GM21515 (cell line): ENCODE results near the gene KCNQ5.

Source experiments
- ATAC-seq: cut with Tn5 transposase; IDR thresholded peaks from one replicate; pipeline ENCODE4 v1.9.1; 2021; ENCODE audit not compliant: unreplicated experiment

Gene KCNQ5

DNA sequence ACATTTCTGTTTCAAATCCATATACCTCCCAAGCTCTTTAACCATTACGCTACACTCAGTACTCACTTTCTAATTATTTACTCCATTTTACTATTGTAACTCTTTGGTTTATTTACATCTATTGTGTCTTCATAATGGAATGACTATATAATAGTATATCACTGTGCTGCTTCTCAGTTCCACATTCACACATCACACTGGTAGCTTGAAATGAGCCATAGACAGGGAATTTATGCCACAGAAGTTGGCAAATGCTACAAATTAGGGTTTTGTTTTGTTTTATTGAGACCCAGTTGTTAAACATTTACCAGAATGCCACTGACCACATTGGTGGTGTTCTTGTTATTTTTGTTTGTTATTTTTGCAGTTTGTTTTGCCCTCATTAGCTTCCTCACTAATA is 213.9 kb downstream of the KCNQ5 start:
- no peak for ATAC-seq

DNA sequence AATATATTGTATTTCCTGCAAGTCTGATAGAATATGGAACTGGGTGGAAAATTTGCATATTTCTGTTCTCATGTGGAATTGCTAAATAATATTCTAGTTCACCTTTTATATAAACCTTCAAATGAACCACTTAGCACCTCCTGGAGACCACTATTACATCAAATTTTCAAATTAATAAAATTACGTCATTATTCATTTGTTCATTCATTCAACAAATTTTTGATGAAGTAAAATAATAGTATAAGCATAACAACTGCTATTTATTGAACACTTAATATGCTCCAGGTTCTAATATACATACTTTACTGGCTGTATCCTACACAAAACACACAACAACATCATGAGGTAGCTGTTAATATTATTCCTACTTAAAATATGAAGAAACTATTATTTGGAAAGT is 215.1 kb downstream of the KCNQ5 start:
- no peak for ATAC-seq

DNA sequence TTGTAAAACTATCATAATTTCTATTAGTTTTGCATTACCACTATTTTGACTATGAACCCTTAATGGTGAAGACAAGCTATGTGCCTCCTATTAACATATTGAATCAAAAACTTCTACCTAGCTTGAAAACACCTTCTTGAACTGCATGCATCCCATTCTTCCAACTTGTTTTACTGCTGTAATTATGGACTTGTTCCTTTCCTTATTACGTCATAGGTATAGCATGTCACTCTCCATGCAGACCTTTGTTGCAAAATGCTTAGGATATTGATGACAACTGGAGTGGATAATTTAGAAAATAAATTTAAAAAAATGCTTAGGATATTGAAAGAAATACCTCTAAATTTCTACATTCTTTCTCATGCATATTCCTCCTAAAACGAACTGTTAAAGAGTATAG is 219.3 kb downstream of the KCNQ5 start:
- ATAC-seq: no peak

DNA sequence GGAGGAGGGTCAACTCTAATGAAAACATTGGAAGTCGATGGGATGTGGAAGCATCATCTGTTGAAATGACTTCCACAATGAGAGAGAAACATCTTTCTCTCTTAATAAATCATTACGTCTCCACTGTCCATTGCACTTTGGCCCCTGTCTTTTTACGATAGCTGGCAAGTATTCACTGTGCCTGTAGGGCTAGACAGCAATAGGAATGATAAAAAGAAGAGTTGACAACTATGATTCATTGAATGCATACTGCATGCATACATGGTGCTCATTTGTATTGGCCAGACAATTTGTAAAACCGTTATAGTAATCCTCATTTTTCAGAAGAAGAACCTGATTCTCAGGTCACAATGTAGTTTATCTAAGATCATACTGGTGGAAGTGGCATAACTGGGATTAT is 220.3 kb downstream of the KCNQ5 start:
- no peak for ATAC-seq

DNA sequence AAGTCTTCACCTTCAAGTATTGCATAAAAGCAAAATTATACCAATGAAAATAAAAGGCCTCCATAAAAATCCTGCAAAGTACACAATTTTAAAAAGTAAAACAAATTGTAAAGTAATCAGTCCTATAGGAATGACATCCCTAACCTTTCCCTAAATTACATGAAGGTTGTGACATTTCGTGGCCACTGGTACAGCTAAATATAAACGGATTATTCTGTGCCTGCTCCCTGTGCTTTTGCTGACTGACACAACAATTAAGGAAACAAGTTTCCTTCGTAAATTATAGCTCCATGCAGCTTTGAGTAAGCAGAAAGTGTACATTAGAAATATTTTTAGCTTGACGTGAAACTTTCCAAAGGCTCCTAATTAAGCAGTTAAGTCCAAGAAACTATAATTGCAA is 222.8 kb downstream of the KCNQ5 start:
- ATAC-seq: no peak

DNA sequence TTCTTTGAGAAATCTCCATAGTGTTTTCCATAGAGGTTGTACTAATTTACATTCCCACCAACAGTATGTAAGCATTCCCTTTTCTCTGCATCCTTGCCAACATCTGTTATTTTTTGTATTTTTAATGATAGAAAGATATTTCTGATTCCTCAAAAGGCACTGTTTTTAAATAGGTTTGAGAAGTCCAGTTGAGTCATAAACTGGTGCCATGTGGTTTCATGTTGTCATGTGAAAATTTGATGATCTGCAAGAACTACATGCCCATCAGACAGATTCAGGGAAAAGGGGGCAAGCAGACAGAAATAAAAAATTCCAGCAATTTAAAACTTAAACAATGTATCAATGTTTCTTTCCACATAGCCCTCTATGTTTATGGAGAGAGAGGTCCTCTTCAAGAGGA is 227.5 kb downstream of the KCNQ5 start:
- no peak for ATAC-seq

DNA sequence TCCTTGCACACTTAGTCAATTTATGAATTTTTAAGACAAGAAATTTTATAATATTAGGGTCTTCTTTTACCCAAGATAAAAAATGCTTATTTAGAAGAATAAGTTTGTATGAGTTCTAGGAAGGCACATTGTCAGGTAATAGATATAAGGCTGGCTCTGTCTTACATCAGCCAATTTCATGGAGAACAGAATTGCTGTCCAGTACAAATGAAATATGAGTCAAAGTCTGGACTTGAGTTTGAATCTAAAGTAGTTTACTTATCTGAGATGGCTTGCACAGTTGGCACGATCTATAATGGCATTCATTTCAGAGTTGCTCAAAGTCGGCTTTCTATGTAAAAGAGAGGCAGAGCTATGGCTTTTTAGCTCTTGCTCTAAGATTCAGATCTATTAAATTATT is 228.2 kb downstream of the KCNQ5 start:
- no peak for ATAC-seq

DNA sequence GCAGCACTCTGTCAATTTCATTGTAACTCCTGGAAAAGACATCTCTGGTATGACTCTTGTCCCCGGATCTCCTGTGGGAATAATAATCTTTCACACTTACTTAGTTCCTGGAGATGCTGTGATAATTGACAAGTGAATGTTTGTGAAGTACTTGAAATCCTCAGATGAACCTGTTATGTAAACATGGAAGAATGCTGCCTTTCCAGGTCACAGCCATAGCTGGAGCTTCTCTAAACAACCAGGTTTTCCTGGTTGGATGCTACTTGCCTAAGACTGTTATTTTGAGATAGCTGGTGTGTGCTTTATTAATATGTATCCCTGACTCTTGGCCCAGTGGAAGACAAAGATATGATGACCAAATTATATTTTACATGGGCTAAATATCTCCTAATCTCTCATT is 228.6 kb downstream of the KCNQ5 start:
- ATAC-seq: no peak

DNA sequence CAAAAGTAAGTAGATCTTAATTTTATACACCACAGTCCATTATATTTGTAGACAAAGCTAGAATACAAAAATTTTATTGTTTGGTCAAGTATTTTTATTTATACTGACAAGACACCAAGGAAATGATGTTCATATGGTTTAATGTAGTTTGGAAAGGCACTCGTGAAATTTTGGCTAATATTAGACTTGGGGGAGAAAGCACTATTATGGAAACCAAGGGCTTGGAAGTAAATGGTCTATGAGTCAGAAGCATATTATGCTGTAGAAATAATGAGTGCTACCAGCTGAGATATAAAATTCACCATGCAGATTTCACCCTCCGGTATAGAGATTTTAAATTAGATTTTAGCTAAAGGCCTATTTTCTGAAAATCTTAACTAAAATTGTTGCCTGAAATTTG is 233.6 kb downstream of the KCNQ5 start:
- ATAC-seq: no peak

DNA sequence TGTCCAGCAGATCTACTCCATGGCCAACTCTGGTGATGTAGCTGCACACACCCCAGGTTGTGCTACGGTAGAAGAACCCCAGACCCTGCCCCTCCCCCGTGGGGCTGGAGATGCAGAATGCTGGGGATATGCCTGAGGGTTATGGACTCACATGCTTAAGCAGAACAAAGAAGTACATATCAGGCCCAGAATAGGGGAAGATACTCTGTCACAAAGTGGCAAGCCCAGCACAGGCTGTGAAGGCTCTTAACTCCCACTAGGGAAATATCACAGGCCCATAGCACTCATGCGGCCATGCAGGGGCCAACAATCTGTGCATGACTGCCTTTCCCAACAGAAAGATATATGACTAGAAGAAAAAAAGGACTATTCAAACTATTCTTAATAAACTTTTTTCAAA is 234.9 kb downstream of the KCNQ5 start:
- no peak for ATAC-seq

DNA sequence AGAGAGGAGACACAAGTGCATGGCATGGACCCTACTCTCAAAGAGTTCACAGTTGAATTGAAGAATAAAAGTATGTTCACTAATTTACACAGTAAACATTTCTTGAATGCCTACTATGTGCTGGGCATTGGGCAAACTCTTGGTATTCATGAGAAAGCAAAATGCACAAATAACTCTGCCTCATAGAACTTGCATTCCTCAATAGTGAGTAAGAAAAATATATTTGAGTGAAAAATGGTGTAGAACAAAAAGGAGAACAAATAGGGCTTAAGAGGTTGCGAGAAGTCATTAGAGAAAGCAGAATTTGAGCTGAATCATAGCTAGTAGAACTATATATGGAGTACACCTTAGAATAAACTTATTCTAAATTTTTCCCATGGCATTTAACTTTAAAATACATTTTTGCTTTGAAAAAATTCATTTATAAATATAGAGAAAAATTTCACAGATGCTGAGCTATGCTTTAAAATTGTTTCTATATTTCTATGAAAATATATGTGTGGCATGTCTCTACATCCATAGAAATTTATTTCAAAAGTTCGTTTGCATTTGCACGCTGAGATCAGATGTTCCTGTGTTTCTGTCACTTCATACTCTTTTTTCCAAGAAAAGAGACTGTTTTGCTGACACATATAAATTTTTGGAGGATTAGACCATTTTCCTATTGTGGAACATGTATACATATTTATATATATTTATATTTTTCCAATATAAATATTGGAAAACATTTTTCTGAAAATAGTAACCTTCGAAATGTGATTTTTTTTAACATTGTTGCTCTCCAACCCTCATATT is 236.1 kb downstream of the KCNQ5 start:
- ATAC-seq: no peak

DNA sequence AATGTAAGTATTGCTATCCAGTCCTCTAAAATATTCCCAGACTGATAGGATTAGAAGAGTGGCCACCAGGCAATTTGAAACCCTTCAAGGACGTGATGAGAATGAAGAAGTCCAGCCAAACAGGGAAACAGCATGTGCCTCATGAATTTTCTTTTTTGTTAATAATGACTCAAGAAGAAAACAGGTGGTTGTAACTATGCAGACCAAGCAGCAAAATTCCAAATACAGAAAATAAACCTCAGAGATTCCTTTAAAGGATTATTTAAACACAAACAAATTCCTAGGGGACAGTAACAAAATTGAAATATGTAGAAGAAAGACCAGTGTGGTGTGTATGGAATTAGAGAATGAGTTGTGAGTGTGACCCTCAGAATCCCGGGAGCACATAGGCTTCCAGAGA is 239.2 kb downstream of the KCNQ5 start:
- no peak for ATAC-seq

DNA sequence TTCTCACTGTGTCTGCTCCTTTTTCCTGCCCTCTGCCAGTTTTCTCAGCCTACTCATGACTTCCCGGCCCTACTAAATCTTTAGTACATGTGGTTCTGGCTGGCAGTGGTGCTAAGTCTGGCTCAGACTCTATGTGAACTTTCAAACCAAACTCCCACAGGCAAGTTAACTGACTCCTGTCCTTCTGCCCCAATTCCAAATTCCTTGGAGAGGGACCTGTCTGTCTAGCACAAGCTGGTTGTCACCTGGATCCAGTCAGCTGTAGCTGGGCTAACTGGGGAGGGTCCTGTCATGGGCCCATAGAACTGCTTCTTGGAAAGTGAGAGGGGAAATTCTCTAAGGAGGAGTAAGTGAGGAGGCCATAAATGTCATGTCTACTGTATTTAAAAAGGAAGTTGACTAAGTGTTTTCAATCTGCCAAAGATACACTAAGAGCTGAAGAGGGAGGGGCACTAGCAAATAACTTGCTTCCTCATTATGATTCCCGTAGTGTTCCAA is 240.1 kb downstream of the KCNQ5 start:
- no peak for ATAC-seq

DNA sequence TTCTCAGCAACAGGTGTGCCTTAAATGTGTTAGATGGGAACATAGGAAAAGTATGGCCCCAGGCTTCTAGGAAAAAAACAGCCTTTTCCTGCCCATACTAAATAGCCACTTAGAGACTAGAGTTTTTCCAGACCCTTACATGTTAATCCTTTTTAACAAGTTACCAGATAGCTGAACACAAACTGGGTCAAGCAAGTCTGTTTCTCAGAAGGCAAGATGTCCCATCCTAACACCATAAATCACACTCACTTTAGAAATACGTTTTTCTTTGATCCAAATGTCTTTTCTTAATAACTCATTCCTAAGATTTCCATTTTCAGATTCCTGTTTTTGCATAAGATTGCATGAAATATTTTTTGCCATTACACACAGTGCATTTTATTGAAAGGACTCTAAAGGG is 241.3 kb downstream of the KCNQ5 start:
- ATAC-seq: no peak

DNA sequence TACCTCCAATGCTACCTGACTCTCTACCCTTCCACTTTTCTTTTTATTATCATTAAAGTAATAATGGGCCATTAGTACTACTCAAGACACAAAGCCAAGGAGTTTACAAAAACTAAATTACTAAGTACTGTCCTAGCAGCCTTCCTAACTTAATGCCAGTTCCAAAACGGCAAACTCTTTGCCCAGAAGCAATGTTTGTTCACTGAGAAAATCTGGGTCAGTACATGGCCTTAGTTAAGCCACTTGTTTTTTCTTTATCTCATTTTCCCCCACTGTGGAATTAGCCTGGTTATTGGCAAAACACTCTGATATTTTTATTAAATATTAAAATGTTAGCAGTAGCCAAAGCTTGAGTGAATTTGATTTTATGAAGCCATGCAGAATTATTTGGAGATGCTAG is 242.4 kb downstream of the KCNQ5 start:
- ATAC-seq: no peak

DNA sequence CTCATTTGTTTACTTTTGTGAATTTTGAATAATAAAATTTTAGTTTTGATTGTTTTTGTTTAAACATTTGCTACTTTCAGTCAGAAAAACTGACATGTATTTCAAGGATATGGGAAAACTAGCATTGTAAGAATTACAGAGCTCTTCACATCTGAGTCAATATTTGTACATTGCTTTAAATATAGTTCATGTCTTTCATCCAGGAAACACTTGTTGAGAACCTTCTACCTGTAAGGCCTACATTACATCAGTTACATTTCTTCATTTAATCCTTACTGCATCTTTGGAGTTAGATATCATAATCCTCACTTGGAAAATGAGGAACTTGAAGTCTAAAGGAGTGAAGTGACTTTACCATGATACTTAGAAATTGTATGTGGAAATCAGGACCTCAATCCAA is 242.9 kb downstream of the KCNQ5 start:
- no peak for ATAC-seq

DNA sequence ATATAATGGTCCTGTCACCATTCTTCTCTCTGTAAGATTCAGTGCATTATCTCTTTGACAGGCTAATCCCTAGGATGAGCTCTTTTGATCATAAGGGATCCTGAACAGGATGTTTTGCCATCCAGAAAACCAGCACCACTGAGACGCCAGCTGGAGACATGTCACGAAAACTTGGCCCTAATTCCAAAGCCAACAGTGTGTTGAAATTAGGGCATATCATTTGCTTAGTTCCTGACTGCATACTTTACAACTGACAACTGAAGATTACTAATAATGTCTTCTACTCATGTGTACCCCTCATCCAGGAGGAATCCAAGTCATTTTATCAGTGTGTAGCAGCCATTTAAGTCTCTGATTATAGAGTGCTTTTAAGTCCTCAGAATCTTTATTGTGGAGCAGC is 243.6 kb downstream of the KCNQ5 start:
- ATAC-seq: no peak

DNA sequence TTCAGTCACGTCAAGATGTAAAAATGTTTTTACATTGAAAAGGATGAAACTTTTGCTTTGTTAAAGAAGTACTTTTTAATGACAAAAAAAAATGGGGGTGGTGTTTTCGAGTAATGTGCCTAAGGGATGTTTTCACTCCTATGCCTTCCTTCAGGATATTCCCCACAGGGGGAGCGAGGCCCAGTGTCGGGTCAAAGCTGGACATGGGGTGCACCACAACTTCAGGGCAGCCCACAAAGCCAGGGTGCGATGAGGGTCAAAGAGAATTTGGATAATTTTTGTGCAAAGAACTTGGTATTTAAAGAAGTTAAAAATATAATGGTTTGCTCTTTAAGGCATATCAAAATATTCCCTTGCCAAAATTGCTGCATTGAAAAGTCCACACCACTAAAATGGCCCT is 247.8 kb downstream of the KCNQ5 start:
- no peak for ATAC-seq

DNA sequence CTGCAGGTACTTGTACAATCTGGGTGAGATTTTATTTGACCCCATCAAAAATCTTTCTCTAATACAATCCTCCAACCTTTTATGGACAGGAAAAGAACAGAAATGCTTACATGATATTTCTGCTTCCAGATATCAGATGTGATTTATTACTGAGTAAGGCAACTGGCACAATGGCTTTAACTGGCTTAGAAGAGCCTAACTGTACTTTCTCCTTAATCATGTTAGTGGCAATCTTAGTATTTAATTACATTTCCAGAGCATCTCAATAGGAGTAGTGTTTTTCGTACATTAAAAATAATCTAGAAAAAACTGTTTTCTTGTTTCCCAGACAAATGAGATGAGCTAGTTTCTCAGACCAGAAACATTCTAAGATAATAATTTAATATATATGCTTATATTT is 251.6 kb downstream of the KCNQ5 start:
- ATAC-seq: no peak

DNA sequence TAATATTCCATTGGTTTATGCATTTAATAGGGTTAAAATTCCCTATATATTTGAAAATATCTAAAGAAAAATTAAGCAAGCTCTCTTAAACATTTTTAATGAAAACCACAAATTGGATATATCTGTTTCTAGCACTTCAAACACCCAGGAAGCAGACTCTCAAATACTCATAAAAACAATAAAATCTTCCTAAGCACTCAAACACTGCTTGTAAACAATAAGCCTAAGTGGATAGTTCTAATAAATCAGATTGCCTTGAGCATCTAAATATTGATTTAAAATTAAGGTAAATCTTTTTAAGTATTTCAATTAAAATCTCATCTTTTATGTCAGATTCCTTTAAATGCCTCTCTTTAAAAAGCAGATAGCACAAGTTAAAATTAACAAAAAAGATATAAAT is 254.4 kb downstream of the KCNQ5 start:
- ATAC-seq: no peak

DNA sequence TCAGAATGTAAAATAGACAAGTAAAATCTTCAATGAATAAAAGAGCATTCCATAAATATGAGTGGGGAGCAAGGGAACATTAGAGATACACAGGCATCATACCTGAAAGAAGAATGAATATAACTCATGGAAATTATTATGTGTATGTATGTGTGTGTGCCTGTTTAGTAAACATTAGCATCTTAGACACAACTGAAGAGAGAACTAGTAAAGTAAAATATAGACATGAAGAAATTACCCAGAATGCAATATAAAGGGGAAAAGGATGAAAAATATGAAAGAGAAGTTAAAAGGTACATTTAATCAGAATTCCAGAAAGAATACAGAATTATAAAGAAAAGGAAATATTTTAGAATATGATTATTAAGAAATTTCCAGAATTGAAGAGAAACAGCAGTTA is 264.3 kb downstream of the KCNQ5 start:
- ATAC-seq: no peak

DNA sequence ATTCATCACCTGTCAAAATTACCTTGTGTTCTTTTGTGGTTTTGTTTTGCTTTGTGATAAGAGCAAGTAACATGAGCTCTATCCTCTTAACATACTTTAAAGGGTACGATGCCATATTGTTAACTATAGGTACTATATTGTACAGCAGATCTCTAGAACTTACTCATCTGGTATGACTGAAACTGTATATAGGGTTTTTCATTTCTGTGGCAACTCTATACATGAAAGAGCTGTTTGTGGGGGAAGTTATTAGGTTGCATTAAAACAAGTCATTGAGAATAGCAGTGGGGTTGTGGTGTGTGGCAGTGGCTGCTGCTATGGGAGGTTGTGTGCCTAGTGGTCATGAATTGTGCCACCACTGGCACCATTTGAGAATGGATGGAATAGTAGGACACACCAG is 268.4 kb downstream of the KCNQ5 start:
- no peak for ATAC-seq

DNA sequence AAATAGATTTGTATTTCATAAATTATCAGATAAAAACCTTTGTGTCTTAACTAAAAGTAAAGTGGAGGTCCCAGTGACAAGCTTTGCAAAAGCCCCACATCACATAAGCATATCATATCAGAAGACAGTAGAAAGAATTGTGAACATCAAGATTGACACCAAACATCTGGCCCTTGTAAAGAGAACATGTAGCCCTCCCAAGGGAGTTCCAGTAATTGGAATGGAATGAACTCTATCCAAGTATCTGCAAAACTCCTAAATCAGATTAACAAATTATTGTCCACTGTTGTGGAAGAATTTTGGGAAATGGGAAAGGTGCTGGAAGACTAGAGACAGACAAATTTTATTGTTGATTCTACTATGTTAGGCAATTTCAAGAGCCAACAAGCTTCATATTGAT is 268.8 kb downstream of the KCNQ5 start:
- no peak for ATAC-seq
